ENCODE results near the gene MED26.
A peak's percentile ranks its signal among the peaks of the same experiment; 100 is the strongest.

The MED26 gene

DNA sequence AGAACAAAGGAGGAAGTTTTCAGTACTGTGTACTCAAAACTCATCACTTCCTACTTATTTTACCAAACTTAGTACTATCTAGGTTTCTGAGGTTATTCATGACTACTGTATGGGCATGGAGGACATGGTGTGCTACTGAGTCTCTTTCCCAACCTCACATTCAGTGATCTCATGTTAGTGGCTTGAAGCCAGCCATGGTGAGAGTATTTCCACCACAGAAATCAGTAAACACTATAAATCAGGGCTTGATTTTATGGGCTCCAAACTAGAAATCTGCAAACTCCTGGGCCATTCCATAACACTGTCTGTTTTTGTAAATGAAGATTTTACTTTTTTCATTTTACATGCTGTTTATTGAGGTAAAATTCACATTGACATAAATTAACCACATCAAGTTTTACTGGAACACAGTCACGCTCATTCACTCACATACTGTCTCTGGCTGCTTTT is 19.7 kb downstream of the MED26 start (continued):
- TF ChIP-seq, protein P1, sequence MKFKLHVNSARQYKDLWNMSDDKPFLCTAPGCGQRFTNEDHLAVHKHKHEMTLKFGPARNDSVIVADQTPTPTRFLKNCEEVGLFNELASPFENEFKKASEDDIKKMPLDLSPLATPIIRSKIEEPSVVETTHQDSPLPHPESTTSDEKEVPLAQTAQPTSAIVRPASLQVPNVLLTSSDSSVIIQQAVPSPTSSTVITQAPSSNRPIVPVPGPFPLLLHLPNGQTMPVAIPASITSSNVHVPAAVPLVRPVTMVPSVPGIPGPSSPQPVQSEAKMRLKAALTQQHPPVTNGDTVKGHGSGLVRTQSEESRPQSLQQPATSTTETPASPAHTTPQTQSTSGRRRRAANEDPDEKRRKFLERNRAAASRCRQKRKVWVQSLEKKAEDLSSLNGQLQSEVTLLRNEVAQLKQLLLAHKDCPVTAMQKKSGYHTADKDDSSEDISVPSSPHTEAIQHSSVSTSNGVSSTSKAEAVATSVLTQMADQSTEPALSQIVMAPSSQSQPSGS (tag by site-specific recombination; IDR thresholded peaks at IDR 0.05; ENCODE audit: low read depth) = peak; percentile 61; the same call in 1 of the 2 replicates
- TF ChIP-seq OVOL3 (tag by site-specific recombination; IDR thresholded peaks at IDR 0.05) (no peak), ZNF544 (tag by site-specific recombination; IDR thresholded peaks at IDR 0.05) (no peak), ZNF707 (tag by site-specific recombination; IDR thresholded peaks at IDR 0.05) (no peak), ZNF423 (tag by site-specific recombination; IDR thresholded peaks at IDR 0.05) (no peak), ZNF221 (tag by site-specific recombination; IDR thresholded peaks at IDR 0.05; ENCODE audit: borderline replicate concordance) (no peak), ZNF830 (tag by site-specific recombination; IDR thresholded peaks at IDR 0.05; ENCODE audit: low read depth) (no peak), KLF8 (tag by site-specific recombination; IDR thresholded peaks at IDR 0.05) (no peak), ZNF76 (tag by site-specific recombination; IDR thresholded peaks at IDR 0.05; ENCODE audit: borderline replicate concordance, low read depth) (no peak), REPIN1 (tag by site-specific recombination; IDR thresholded peaks at IDR 0.05; ENCODE audit: low read depth) (no peak), ZFP3 (tag by site-specific recombination; IDR thresholded peaks at IDR 0.05; ENCODE audit: low read depth) (no peak), ZNF184 (tag by site-specific recombination; IDR thresholded peaks at IDR 0.05) (no peak), ZBTB20 (tag by site-specific recombination; IDR thresholded peaks at IDR 0.05) (no peak), ZNF561 (tag by site-specific recombination; IDR thresholded peaks at IDR 0.05; ENCODE audit: borderline replicate concordance) (peak; percentile 83; the same call in 1 of the 2 replicates), ZNF837 (tag by site-specific recombination; IDR thresholded peaks at IDR 0.05) (no peak), ZNF585B (tag by site-specific recombination; IDR thresholded peaks at IDR 0.05) (no peak), ZNF549 (tag by site-specific recombination; IDR thresholded peaks at IDR 0.05) (no peak), PRDM1 (tag by site-specific recombination; IDR thresholded peaks at IDR 0.05) (peak; percentile 62), ZNF610 (tag by site-specific recombination; IDR thresholded peaks at IDR 0.05; ENCODE audit: borderline replicate concordance) (0 out of 2 replicates have a peak, but pooled peaks have one; percentile 54), MZF1 (tag by site-specific recombination; IDR thresholded peaks at IDR 0.05; ENCODE audit: borderline replicate concordance) (no peak)
- TF ChIP-seq, protein P2, sequence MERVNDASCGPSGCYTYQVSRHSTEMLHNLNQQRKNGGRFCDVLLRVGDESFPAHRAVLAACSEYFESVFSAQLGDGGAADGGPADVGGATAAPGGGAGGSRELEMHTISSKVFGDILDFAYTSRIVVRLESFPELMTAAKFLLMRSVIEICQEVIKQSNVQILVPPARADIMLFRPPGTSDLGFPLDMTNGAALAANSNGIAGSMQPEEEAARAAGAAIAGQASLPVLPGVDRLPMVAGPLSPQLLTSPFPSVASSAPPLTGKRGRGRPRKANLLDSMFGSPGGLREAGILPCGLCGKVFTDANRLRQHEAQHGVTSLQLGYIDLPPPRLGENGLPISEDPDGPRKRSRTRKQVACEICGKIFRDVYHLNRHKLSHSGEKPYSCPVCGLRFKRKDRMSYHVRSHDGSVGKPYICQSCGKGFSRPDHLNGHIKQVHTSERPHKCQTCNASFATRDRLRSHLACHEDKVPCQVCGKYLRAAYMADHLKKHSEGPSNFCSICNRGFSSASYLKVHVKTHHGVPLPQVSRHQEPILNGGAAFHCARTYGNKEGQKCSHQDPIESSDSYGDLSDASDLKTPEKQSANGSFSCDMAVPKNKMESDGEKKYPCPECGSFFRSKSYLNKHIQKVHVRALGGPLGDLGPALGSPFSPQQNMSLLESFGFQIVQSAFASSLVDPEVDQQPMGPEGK (tag by site-specific recombination; IDR thresholded peaks at IDR 0.05) = 0 out of 2 replicates have a peak, but pooled peaks have one; percentile 23
- TF ChIP-seq, protein P3, sequence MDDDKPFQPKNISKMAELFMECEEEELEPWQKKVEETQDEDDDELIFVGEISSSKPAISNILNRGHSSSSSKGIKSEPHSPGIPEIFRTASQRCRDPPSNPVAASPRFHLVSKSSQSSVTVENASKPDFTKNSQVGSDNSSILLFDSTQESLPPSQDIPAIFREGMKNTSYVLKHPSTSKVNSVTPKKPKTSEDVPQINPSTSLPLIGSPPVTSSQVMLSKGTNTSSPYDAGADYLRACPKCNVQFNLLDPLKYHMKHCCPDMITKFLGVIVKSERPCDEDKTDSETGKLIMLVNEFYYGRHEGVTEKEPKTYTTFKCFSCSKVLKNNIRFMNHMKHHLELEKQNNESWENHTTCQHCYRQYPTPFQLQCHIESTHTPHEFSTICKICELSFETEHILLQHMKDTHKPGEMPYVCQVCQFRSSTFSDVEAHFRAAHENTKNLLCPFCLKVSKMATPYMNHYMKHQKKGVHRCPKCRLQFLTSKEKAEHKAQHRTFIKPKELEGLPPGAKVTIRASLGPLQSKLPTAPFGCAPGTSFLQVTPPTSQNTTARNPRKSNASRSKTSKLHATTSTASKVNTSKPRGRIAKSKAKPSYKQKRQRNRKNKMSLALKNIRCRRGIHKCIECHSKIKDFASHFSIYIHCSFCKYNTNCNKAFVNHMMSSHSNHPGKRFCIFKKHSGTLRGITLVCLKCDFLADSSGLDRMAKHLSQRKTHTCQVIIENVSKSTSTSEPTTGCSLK (tag by site-specific recombination; IDR thresholded peaks at IDR 0.05) = no peak
- TF ChIP-seq, protein P4, sequence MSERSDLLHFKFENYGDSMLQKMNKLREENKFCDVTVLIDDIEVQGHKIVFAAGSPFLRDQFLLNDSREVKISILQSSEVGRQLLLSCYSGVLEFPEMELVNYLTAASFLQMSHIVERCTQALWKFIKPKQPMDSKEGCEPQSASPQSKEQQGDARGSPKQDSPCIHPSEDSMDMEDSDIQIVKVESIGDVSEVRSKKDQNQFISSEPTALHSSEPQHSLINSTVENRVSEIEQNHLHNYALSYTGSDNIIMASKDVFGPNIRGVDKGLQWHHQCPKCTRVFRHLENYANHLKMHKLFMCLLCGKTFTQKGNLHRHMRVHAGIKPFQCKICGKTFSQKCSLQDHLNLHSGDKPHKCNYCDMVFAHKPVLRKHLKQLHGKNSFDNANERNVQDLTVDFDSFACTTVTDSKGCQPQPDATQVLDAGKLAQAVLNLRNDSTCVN (tag by site-specific recombination; optimal IDR thresholded peaks at IDR 0.05) = no peak
- TF ChIP-seq, protein P5, sequence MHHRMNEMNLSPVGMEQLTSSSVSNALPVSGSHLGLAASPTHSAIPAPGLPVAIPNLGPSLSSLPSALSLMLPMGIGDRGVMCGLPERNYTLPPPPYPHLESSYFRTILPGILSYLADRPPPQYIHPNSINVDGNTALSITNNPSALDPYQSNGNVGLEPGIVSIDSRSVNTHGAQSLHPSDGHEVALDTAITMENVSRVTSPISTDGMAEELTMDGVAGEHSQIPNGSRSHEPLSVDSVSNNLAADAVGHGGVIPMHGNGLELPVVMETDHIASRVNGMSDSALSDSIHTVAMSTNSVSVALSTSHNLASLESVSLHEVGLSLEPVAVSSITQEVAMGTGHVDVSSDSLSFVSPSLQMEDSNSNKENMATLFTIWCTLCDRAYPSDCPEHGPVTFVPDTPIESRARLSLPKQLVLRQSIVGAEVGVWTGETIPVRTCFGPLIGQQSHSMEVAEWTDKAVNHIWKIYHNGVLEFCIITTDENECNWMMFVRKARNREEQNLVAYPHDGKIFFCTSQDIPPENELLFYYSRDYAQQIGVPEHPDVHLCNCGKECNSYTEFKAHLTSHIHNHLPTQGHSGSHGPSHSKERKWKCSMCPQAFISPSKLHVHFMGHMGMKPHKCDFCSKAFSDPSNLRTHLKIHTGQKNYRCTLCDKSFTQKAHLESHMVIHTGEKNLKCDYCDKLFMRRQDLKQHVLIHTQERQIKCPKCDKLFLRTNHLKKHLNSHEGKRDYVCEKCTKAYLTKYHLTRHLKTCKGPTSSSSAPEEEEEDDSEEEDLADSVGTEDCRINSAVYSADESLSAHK (tag by site-specific recombination; IDR thresholded peaks at IDR 0.05) = 0 out of 2 replicates have a peak, but pooled peaks have one; percentile 14
- TF ChIP-seq, protein P6, sequence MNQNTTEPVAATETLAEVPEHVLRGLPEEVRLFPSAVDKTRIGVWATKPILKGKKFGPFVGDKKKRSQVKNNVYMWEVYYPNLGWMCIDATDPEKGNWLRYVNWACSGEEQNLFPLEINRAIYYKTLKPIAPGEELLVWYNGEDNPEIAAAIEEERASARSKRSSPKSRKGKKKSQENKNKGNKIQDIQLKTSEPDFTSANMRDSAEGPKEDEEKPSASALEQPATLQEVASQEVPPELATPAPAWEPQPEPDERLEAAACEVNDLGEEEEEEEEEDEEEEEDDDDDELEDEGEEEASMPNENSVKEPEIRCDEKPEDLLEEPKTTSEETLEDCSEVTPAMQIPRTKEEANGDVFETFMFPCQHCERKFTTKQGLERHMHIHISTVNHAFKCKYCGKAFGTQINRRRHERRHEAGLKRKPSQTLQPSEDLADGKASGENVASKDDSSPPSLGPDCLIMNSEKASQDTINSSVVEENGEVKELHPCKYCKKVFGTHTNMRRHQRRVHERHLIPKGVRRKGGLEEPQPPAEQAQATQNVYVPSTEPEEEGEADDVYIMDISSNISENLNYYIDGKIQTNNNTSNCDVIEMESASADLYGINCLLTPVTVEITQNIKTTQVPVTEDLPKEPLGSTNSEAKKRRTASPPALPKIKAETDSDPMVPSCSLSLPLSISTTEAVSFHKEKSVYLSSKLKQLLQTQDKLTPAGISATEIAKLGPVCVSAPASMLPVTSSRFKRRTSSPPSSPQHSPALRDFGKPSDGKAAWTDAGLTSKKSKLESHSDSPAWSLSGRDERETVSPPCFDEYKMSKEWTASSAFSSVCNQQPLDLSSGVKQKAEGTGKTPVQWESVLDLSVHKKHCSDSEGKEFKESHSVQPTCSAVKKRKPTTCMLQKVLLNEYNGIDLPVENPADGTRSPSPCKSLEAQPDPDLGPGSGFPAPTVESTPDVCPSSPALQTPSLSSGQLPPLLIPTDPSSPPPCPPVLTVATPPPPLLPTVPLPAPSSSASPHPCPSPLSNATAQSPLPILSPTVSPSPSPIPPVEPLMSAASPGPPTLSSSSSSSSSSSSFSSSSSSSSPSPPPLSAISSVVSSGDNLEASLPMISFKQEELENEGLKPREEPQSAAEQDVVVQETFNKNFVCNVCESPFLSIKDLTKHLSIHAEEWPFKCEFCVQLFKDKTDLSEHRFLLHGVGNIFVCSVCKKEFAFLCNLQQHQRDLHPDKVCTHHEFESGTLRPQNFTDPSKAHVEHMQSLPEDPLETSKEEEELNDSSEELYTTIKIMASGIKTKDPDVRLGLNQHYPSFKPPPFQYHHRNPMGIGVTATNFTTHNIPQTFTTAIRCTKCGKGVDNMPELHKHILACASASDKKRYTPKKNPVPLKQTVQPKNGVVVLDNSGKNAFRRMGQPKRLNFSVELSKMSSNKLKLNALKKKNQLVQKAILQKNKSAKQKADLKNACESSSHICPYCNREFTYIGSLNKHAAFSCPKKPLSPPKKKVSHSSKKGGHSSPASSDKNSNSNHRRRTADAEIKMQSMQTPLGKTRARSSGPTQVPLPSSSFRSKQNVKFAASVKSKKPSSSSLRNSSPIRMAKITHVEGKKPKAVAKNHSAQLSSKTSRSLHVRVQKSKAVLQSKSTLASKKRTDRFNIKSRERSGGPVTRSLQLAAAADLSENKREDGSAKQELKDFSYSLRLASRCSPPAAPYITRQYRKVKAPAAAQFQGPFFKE (tag by site-specific recombination; IDR thresholded peaks at IDR 0.05; ENCODE audit: borderline replicate concordance) = no peak

Measured in HEK293 (cell line).